ENCODE results near the gene LRPAP1. TPM values are rescaled to one million over a fixed set of nuclear protein-coding genes. Genes with fewer than 3 reads are reported as not detected.
"Not testable (repeated sequence)": the region's sequence is repeated elsewhere in the genome, so short reads cannot be mapped to it uniquely, and the experiment has no call there.

The LRPAP1 gene, protein sequence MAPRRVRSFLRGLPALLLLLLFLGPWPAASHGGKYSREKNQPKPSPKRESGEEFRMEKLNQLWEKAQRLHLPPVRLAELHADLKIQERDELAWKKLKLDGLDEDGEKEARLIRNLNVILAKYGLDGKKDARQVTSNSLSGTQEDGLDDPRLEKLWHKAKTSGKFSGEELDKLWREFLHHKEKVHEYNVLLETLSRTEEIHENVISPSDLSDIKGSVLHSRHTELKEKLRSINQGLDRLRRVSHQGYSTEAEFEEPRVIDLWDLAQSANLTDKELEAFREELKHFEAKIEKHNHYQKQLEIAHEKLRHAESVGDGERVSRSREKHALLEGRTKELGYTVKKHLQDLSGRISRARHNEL
- total RNA-seq, result 30.4 and 74.0 TPM in 2 replicates

- DNase-seq (ENCODE audit: low read depth in 2 of 2), result peak; percentile 78 to 90
Measured at GRCh38 chr4:3531879-3532750, at the start of gene LRPAP1. LRPAP1 (minus strand) TSS chr4:3532422; CDS start chr4:3532412, 10 bp downstream.

DNA sequence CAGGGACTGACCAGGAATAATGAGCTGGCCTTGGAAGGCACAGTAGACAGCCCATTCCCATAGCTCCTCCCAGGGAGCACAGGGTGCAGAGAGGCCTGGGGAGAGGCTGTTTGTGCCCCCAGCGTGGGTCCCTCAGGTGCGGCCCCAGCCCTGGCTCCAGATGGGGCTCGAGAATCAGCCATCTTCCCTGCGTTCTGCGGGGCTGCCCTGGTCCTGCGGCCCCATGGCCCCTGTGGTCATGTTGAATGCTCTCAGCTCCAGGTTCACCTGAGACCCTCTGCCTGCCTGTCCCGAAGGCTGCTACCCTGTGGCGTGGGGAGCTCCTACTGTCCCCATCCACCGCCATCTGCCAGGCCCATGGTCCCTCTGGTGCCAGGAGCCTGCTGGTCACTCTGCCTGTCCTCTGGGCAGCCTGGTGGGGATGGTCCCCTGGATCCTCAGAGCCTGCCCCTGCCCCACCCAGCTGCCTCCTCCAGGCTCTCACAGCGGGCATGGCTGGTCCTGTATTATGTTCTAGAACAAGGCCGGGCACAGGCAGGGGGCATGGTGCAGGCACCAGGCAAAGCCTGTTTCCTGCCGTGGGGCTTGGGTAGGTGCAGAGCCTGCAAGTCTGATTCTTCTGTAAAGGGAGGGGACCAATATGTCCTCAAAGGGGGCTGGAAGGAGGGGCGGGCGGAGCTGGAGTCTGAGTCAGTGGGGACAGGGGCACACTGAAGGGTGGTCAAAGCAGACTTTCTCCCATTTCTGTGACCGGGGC lies 49.3 kb upstream of the LRPAP1 start:
- DNase-seq (ENCODE audit: low read depth in 2 of 2), result not testable (repeated sequence)

DNA sequence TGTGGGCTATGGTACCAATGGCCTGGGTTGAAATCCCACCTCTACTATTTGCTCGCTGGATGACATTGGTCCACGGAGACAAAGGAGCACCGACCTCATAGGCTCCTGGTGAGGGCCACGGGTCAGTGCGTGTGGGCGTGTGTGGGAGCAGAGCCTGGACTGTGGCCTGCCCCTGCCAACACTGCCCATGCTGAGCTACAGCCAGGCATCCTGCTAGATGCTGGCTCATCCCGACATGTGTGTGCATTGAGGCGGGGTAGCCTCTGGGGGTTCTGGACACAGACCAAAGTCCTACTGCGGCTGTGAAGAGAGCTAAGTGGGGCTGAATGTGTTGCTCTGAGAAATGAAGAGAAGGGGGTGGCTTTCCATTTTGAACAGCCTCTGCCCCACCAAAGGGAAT lies 48.6 kb upstream of the LRPAP1 start:
- DNase-seq (ENCODE audit: low read depth in 2 of 2), result not testable (repeated sequence)

DNA sequence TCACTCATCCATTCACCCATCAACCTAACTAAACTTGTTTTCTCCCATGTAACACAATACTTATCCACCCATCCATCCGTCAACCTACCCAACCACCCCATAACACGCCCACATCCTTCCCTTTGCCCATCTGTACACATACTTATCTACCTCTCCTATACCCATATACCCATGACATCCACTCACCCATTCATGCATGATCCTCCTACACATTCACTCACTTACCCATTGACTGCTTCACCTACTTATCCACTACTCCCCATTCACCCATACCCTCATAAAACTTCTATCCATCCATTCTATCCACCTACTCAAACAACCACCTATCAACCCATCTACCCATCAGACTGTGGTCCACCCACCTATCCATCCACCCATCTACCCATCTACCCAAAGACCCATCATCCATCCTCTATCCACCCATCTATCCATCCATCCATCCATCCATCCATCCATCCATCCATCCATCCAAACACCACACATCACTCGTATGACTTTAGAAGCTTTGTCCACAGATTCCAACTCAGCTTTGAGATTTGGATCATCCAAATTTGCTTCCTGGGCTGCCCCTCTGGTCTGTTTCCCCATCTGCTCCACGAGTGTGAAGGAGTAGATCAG lies 46.4 kb upstream of the LRPAP1 start:
- DNase-seq (ENCODE audit: low read depth in 2 of 2), result not testable (repeated sequence)

DNA sequence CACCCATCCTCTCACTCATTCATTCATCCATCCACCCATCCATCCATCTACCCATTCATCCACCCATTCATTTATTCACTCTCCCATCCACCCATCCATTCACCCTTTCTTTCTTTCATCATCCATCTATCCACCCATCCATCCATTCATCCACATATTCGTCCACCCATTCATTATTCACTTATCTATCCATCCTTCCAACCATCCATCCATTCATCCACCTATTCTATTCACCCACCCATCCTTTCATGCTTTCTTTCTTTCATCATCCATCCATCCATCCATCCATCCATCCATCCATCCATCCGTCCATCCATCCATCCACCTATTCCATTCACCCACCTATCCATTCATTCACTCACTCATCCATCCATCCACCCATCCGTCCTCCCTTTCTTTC lies 45.8 kb upstream of the LRPAP1 start:
- not testable (repeated sequence) for DNase-seq (ENCODE audit: low read depth in 2 of 2)

GRCh38 chr4:3577208-3577892 lies 45.1 kb upstream of the LRPAP1 start:
- not testable (repeated sequence) for DNase-seq (ENCODE audit: low read depth in 2 of 2)

- DNase-seq (ENCODE audit: low read depth in 2 of 2), result not testable (repeated sequence)
Measured at GRCh38 chr4:3576533-3577207, 44.4 kb upstream of the LRPAP1 start.

GRCh38 chr4:3575426-3576369 lies 43.5 kb upstream of the LRPAP1 start:
- not testable (repeated sequence) for DNase-seq (ENCODE audit: low read depth in 2 of 2)

- DNase-seq (ENCODE audit: low read depth in 2 of 2), result not testable (repeated sequence)
Measured at GRCh38 chr4:3574865-3575264, 42.6 kb upstream of the LRPAP1 start.

DNA sequence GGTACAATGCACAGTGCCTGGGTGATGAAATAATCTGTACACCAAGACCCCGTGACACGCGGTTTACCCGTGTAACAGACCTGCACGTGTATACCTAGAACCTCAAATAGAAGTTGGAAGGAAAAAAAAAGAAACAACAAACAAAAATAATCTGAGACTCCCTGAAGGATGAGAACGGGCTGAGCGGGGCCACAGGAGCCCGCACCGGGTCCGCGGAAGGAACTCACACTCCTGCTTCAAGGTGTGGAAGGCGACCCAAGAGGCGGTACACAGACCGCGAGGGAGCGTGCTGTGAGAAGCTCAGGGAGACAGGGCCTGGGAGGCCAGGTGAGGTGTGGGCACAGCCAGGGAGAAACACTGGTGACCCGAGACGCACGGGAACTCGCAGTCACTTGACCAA lies 42.1 kb upstream of the LRPAP1 start:
- not testable (repeated sequence) for DNase-seq (ENCODE audit: low read depth in 2 of 2)

GRCh38 chr4:3573131-3573530 lies 40.9 kb upstream of the LRPAP1 start:
- no peak for DNase-seq (ENCODE audit: low read depth in 2 of 2)

GRCh38 chr4:3572363-3572762 lies 40.1 kb upstream of the LRPAP1 start:
- no peak for DNase-seq (ENCODE audit: low read depth in 2 of 2)

DNA sequence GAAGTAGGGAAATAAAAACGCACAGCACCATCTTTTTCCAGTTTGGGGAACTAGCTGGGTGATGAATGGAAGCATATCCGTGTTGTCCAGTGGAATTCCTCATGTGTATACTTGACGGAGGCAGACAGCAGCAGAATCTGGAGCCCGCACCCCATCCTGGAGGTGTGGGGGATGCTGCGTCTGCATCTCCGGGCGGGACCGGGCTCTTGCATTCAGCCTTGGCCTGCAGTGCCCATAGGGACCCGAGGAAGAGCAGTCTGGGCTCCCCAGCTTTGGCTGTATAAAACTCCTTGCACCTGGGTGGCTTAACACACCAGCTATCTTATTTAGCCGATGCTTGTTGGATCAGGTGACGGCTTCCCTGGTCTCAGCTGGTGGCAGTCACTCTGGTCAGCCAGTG lies 39.7 kb upstream of the LRPAP1 start:
- no peak for DNase-seq (ENCODE audit: low read depth in 2 of 2)

DNA sequence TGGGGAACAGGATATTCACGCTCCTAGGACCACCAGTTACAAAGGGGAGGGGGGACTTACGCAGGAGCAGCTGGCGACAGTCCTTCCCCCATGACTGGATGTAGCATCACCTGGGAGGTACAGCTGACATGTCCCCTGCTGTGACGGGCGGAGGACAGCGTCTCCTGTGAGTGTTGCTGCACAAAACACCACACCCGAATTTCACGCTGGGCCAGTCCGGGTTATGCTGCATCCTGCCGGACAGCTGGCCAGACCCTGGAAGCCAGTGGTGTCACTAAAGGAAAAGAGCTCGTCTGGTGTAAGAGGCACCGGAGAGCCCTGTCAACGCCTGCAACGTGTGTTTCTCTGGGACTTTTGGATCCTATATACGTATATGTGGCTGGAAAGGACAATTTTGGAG lies 38.7 kb upstream of the LRPAP1 start:
- DNase-seq (ENCODE audit: low read depth in 2 of 2), result not testable (repeated sequence)

GRCh38 chr4:3569611-3570010 lies 37.4 kb upstream of the LRPAP1 start:
- not testable (repeated sequence) for DNase-seq (ENCODE audit: low read depth in 2 of 2)

DNA sequence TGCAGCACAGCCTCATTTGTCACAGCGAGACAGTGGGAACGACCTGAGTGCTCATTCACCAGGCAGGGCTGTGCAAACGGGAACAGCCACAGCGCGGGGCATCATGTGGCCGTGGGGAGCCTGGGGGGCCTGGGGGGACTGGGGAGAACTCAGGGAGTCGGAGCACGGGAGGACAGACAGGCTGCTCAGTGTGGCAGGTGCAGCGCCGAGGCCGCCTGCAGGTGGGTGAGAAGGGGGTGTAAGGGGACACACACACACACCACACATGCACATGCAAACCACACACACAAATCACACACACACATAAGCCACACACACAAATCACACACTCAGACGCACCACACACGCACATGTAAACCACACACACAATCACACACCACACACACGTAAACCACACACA lies 34.5 kb upstream of the LRPAP1 start:
- not testable (repeated sequence) for DNase-seq (ENCODE audit: low read depth in 2 of 2)

- not testable (repeated sequence) for DNase-seq (ENCODE audit: low read depth in 2 of 2)
Measured at GRCh38 chr4:3566301-3566700, 34.1 kb upstream of the LRPAP1 start.

DNA sequence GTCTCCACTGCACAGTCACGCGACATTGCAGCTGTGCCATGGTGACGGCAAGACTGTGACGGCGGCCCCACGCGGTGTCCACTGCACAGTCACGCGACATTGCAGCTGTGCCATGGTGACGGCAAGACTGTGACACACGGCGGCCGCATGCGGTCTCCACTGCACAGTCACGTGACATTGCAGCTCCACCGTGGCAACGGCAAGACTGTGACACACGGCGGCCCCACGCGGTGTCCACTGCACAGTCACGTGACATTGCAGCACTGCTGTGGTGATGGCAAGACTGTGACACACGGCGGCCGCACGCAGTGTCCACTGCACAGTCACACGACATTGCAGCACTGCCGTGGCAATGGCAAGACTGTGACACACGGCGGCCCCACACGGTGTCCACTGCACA lies 32.7 kb upstream of the LRPAP1 start:
- DNase-seq (ENCODE audit: low read depth in 2 of 2), result not testable (repeated sequence)

GRCh38 chr4:3563403-3563802 lies 31.2 kb upstream of the LRPAP1 start:
- no peak for DNase-seq (ENCODE audit: low read depth in 2 of 2)

Data from dermis microvascular lymphatic vessel endothelial cell (primary cell).